CD14-positive monocyte (primary cell): Measurements from ENCODE around the gene RRAD. TPM values are rescaled to one million over a fixed set of nuclear protein-coding genes. Genes with fewer than 3 reads are reported as not detected.
A peak's percentile ranks its signal among the peaks of the same experiment; 100 is the strongest.

Source experiments
- DNase-seq, 3 donors: peaks; one replicate each; pipeline ENCODE4 v3.0.0-alpha.2; 2011 to 2022
- H2AFZ ChIP-seq: 2 replicates; pipeline ENCODE4 v1.6.0; 2012; ENCODE audit warnings: mild to moderate bottlenecking, low read depth, low read length, inconsistent platforms; ENCODE audit not compliant: insufficient read depth, poor library complexity, severe bottlenecking
- H3K27ac ChIP-seq, 2 donors: 1 replicate in 1 of 2; 2 replicates in 1 of 2; pipeline ENCODE4 v1.5.1; 2012 to 2013; ENCODE audit warnings: low read length in 2 of 2, control low read depth in 1 of 2, inconsistent platforms in 1 of 2, low read depth in 1 of 2, mild to moderate bottlenecking in 1 of 2
- H3K27me3 ChIP-seq, 2 donors: one replicate each; pipeline versions ENCODE4 v1.6.0 to v1.6.1; 2011 to 2013; ENCODE audit warnings: low read length in 2 of 2; ENCODE audit not compliant: control insufficient read depth in 2 of 2, insufficient read depth in 2 of 2
- H3K36me3 ChIP-seq, 2 donors: replicated peaks in 1 of 2; 1 replicate in 1 of 2; 2 replicates in 1 of 2; pipeline versions ENCODE4 v1.5.1 to v1.6.1; 2012 to 2013; ENCODE audit warnings: low read length in 2 of 2, control low read depth in 1 of 2, inconsistent platforms in 1 of 2, mild to moderate bottlenecking in 1 of 2; ENCODE audit not compliant: insufficient read depth in 2 of 2, control insufficient read depth in 1 of 2
- H3K4me1 ChIP-seq, 2 donors: 1 replicate in 1 of 2; 2 replicates in 1 of 2; pipeline versions ENCODE4 v1.5.1 to v1.6.1; 2012 to 2013; ENCODE audit warnings: low read length in 2 of 2, control low read depth in 1 of 2, inconsistent platforms in 1 of 2, mild to moderate bottlenecking in 1 of 2, moderate library complexity in 1 of 2; ENCODE audit not compliant: insufficient read depth in 2 of 2, control insufficient read depth in 1 of 2
- H3K4me2 ChIP-seq: replicated peaks from 2 replicates; pipeline ENCODE3; 2012; ENCODE audit warnings: low read length, moderate library complexity, mild to moderate bottlenecking; ENCODE audit not compliant: poor library complexity, severe bottlenecking; ENCODE audit errors: extremely low read depth
- H3K4me3 ChIP-seq, 3 experiments: fragments of 200-600 bp in 1 of 3; sonication (generic) in 1 of 3; replicated peaks in 1 of 3; 1 replicate in 2 of 3; 2 replicates in 1 of 3; pipeline ENCODE4 v1.5.1; 2011 to 2013; ENCODE audit warnings: low read length in 3 of 3, mild to moderate bottlenecking in 3 of 3, control low read depth in 2 of 3, low read depth in 2 of 3, inconsistent platforms in 1 of 3, moderate library complexity in 1 of 3
- H3K79me2 ChIP-seq: 2 replicates; pipeline ENCODE4 v1.6.0; 2012; ENCODE audit warnings: mild to moderate bottlenecking, control low read depth, inconsistent platforms, low read length, moderate library complexity; ENCODE audit not compliant: insufficient read depth
- H3K9ac ChIP-seq: 2 replicates; pipeline ENCODE4 v1.6.0; 2017; ENCODE audit warnings: low read length, mild to moderate bottlenecking; ENCODE audit not compliant: insufficient read depth, poor library complexity, severe bottlenecking
- H3K9me3 ChIP-seq, 2 donors: replicated peaks in 1 of 2; 1 replicate in 1 of 2; 2 replicates in 1 of 2; pipeline versions ENCODE4 v1.5.1 to v1.6.1; 2012 to 2013; ENCODE audit warnings: low read length in 2 of 2, control low read depth in 1 of 2; ENCODE audit not compliant: control insufficient read depth in 1 of 2, insufficient read depth in 1 of 2
- H4K20me1 ChIP-seq: 2 replicates; pipeline ENCODE4 v1.6.0; 2012; ENCODE audit warnings: mild to moderate bottlenecking, low read length, control low read depth, moderate library complexity; ENCODE audit not compliant: insufficient read depth
- H3K27ac Mint-ChIP-seq, 7 donors: one replicate each; pipeline ENCODE4 v1.8.0; 2020; ENCODE audit warnings: mild to moderate bottlenecking in 7 of 7, mixed read lengths in 7 of 7, moderate library complexity in 6 of 7, inconsistent platforms in 2 of 7
- H3K27me3 Mint-ChIP-seq, 3 donors: one replicate each; pipeline ENCODE4 v1.8.0; 2021 to 2022; ENCODE audit warnings: low read depth in 3 of 3, mild to moderate bottlenecking in 3 of 3, mixed read lengths in 3 of 3, moderate library complexity in 3 of 3, inconsistent platforms in 1 of 3
- H3K36me3 Mint-ChIP-seq, 2 donors: one replicate each; pipeline ENCODE4 v1.8.0; 2020; ENCODE audit warnings: mixed read lengths in 2 of 2, inconsistent platforms in 1 of 2, mild to moderate bottlenecking in 1 of 2
- H3K4me1 Mint-ChIP-seq: one replicate; pipeline ENCODE4 v1.8.0; 2020; ENCODE audit warnings: mild to moderate bottlenecking, mixed read lengths
- H3K4me3 Mint-ChIP-seq, 2 donors: one replicate each; pipeline ENCODE4 v1.8.0; 2020; ENCODE audit warnings: mild to moderate bottlenecking in 2 of 2, mixed read lengths in 2 of 2, moderate library complexity in 1 of 2
- H3K9me3 Mint-ChIP-seq, 7 donors: one replicate each; pipeline ENCODE4 v1.8.0; 2020 to 2022; ENCODE audit warnings: mixed read lengths in 7 of 7, mild to moderate bottlenecking in 6 of 7, moderate library complexity in 6 of 7, inconsistent platforms in 2 of 7
- CTCF ChIP-seq: fragments of 200-600 bp; IDR thresholded peaks from one replicate; pipeline ENCODE4 v1.8.0; 2022; ENCODE audit warnings: antibody characterized with exemption, mild to moderate bottlenecking
- WGBS: methylation state at CpG from one replicate; pipeline ENCODE4 v1.1.5; 2013; ENCODE audit warnings: missing lambda C conversion rate; ENCODE audit not compliant: insufficient coverage; 5-methylcytosine and 5-hydroxymethylcytosine counted together
- intact Hi-C, 2 donors: fragments of 100-400 bp; cut with micrococcal nuclease; formaldehyde crosslinking; loops; one replicate each; pipeline versions ENCODE4 v1.15.0 to v1.15.1; 2023
- polyA plus RNA-seq, 3 donors: library from polyadenylated mRNA; depleted of rRNA in 1 of 3; unstranded in 2 of 3; stranded (reverse) in 1 of 3; fragments of 300-500 nt in 2 of 3; fragments of >200 nt in 1 of 3; fragmentation: Illumina TruSeq in 2 of 3; gene quantifications; 1 replicate in 2 of 3; 2 replicates in 1 of 3; pipeline ENCODE4 v1.2.3, GENCODE V29; 2012 to 2021

Gene RRAD
- polyA plus RNA-seq, 3 donors = 0.42 to 1.9 (median 0.55) TPM

DNA sequence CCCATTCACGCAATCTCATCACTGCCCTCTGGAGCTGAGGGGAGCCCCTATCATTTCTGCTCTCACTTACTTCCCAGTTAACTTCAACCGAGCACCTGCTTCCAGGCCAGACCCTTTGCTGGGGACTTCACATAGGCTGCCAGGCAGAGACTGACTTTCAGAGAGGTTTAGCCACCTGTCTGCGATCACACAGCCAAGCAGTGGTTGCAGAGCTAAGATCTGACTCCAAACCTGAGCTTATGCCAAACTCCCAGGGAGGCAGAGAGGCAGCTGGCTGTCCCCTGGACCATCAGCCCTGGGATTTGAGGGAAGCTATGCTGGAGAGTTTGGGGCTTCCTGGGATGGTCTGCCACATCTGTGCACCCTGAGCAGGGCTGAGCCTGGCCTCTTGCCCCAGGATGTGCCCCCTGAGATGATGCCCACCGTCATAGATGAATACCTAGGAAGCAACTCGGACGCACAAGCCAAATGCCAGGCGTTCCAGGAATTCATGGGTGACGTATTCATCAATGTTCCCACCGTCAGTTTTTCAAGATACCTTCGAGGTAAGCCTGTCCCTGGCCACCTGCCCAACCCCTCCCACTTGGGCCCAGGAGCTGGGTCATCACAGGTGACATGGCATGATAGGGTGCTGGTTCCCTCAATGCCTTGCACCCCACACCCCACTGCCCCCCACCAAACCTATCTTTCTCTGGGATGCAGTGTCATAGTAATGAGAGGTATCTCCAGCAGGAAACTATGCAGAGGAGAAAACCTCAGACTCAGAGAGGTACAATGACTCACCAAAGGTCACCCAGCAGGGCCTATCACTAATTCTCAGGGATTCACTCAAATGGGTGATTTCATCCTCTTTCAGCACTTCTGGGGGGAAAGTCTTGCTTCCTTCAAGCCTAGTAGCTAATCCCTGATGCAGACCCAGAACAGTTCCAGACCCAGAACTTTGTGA is 45.7 kb upstream of the RRAD start:
- intact Hi-C loops = no loop called here
- Histone ChIP-seq H4K20me1 (no peaks in the 10 kb centered on the region), H2AFZ (no peak overlapping the region), H3K27ac (no peak overlapping the region), H3K9ac (no peak overlapping the region), H3K9me3 (no peaks in the 10 kb centered on the region), H3K27me3 (peaks cover 0 to 6% of the 10 kb centered on the region in 2 donors), H3K4me3 (no peak overlapping the region), H3K4me2 (no peak overlapping the region), H3K79me2 (no peaks in the 10 kb centered on the region), H3K4me1 (no peaks in the 10 kb centered on the region), H3K36me3 (no peaks in the 10 kb centered on the region)
- DNase-seq = no peak
- TF ChIP-seq CTCF = no peak
- peaks cover 6% of the 10 kb centered on the region for H3K4me1 Mint-ChIP-seq
- peak overlapping the region in 1 of 7 donors; percentile 54 for H3K27ac Mint-ChIP-seq
- H3K9me3 Mint-ChIP-seq = peaks cover 0 to 2% (median 0%) of the 10 kb centered on the region in 7 donors
- no peaks in the 10 kb centered on the region for H3K36me3 Mint-ChIP-seq
- no peak overlapping the region for H3K4me3 Mint-ChIP-seq
- 96% methylated on average over 9 of the region's 10 CpGs for WGBS
- peaks cover 13 to 20% (median 14%) of the 10 kb centered on the region in 3 donors for H3K27me3 Mint-ChIP-seq

GRCh38 chr16:66968847-66969246 is 43.5 kb upstream of the RRAD start:
- Histone ChIP-seq H2AFZ (no peak overlapping the region), H4K20me1 (no peaks in the 10 kb centered on the region), H3K27ac (no peak overlapping the region), H3K9me3 (no peaks in the 10 kb centered on the region), H3K9ac (no peak overlapping the region), H3K79me2 (no peaks in the 10 kb centered on the region), H3K27me3 (no peaks in the 10 kb centered on the region), H3K4me1 (no peaks in the 10 kb centered on the region), H3K36me3 (no peaks in the 10 kb centered on the region), H3K4me2 (no peak overlapping the region), H3K4me3 (no peak overlapping the region)
- H3K36me3 Mint-ChIP-seq = no peaks in the 10 kb centered on the region
- no peaks in the 10 kb centered on the region for H3K4me1 Mint-ChIP-seq
- intact Hi-C loops = no loop called here
- TF ChIP-seq CTCF = no peak
- H3K9me3 Mint-ChIP-seq = peaks cover 0 to 2% (median 0%) of the 10 kb centered on the region in 7 donors
- DNase-seq = no peak
- 100% methylated on average over 4 of the region's 5 CpGs for WGBS
- no peak overlapping the region for H3K27ac Mint-ChIP-seq
- peaks cover 4 to 8% (median 5%) of the 10 kb centered on the region in 3 donors for H3K27me3 Mint-ChIP-seq
- H3K4me3 Mint-ChIP-seq = no peak overlapping the region
